HepG2 (cell line): ENCODE results near the gene MXD3. TPM values are rescaled to one million over a fixed set of nuclear protein-coding genes. Genes with fewer than 3 reads are reported as not detected.

Source experiments
- BHLHE40 ChIP-seq: IDR thresholded peaks from 2 replicates; pipeline ENCODE4 v1.6.1; 2011; ENCODE audit warnings: low read length, improper control_type of control experiment
- BRD4 ChIP-seq: sonication (generic); formaldehyde crosslinking; IDR thresholded peaks from 2 replicates; pipeline ENCODE4 v1.4.0; 2020; ENCODE audit warnings: missing genetic modification reagents
- DBP ChIP-seq: sonication (generic); formaldehyde crosslinking; IDR thresholded peaks from 2 replicates; pipeline ENCODE4 v1.4.0; 2020; ENCODE audit warnings: missing genetic modification reagents; ENCODE audit errors: not compliant biosample characterization
- DMAP1 ChIP-seq: IDR thresholded peaks from 2 replicates; pipeline ENCODE4 v1.6.1; 2016
- FOXO1 ChIP-seq: sonication (generic); formaldehyde crosslinking; IDR thresholded peaks from 2 replicates; pipeline ENCODE4 v1.4.0; 2020; ENCODE audit warnings: missing genetic modification reagents
- GATAD2A ChIP-seq: IDR thresholded peaks from 2 replicates; pipeline ENCODE4 v1.6.1; 2016
- HCFC1 ChIP-seq: fragments of 150-350 bp; IDR thresholded peaks from 2 replicates; pipeline ENCODE4 v1.6.1; 2014; ENCODE audit warnings: low read depth, low read length
- HMG20A ChIP-seq: IDR thresholded peaks from 2 replicates; pipeline ENCODE4 v1.6.1; 2016; ENCODE audit warnings: borderline replicate concordance
- HOXD1 ChIP-seq: sonication (generic); formaldehyde crosslinking; IDR thresholded peaks from 2 replicates; pipeline ENCODE4 v1.5.0; 2020; ENCODE audit warnings: missing genetic modification reagents
- NFIB ChIP-seq: sonication (generic); formaldehyde crosslinking; IDR thresholded peaks from 2 replicates; pipeline ENCODE4 v1.9.0; 2021; ENCODE audit warnings: missing genetic modification reagents, mild to moderate bottlenecking, borderline replicate concordance
- NRL ChIP-seq: sonication (generic); formaldehyde crosslinking; IDR thresholded peaks from 2 replicates; pipeline ENCODE4 v1.5.0; 2020; ENCODE audit warnings: missing genetic modification reagents, mild to moderate bottlenecking, moderate library complexity, borderline replicate concordance
- POGK ChIP-seq: sonication (generic); formaldehyde crosslinking; conservative IDR thresholded peaks from 2 replicates; pipeline ENCODE4 v1.8.0; 2022; ENCODE audit warnings: mild to moderate bottlenecking, moderate library complexity, missing genetic modification reagents
- POLR2AphosphoS5 ChIP-seq: IDR thresholded peaks from 2 replicates; pipeline ENCODE4 v1.6.1; 2012; ENCODE audit warnings: low read depth, low read length
- SMARCE1 ChIP-seq: fragments of 450-650 bp; IDR thresholded peaks from 2 replicates; pipeline ENCODE4 v1.6.1; 2017; ENCODE audit warnings: borderline replicate concordance
- SOX13 ChIP-seq, 3 experiments: fragments of 450-650 bp in 1 of 3; sonication (generic) in 1 of 3; formaldehyde crosslinking in 1 of 3; IDR thresholded peaks in 2 of 3; conservative IDR thresholded peaks in 1 of 3; 2 replicates each; pipeline versions ENCODE4 v1.5.0 to v1.6.1; 2016 to 2020; ENCODE audit warnings: antibody characterized with exemption in 1 of 3, mild to moderate bottlenecking in 1 of 3, missing compliant biosample characterization in 1 of 3, missing genetic modification reagents in 1 of 3, moderate library complexity in 1 of 3
- SP1 ChIP-seq, 2 experiments: fragments of 450-650 bp in 1 of 2; sonication (generic) in 1 of 2; formaldehyde crosslinking in 1 of 2; IDR thresholded peaks; 2 replicates each; pipeline versions ENCODE4 v1.4.0 to v1.6.1; 2016 to 2020; ENCODE audit warnings: missing genetic modification reagents in 1 of 2
- TFDP1 ChIP-seq: IDR thresholded peaks from 2 replicates; pipeline ENCODE4 v1.6.1; 2016; ENCODE audit warnings: missing compliant biosample characterization, missing genetic modification reagents, borderline replicate concordance
- THAP11 ChIP-seq: IDR thresholded peaks from 2 replicates; pipeline ENCODE4 v1.6.1; 2016; ENCODE audit warnings: missing biosample characterization, missing genetic modification reagents
- ZBTB42 ChIP-seq: sonication (generic); formaldehyde crosslinking; IDR thresholded peaks from 2 replicates; pipeline ENCODE4 v1.5.0; 2020; ENCODE audit warnings: mild to moderate bottlenecking, missing genetic modification reagents
- ZC3H4 ChIP-seq: sonication (generic); formaldehyde crosslinking; IDR thresholded peaks from 2 replicates; pipeline ENCODE4 v1.4.0; 2020; ENCODE audit warnings: missing genetic modification reagents, borderline replicate concordance
- ZNF10 ChIP-seq: sonication (generic); formaldehyde crosslinking; IDR thresholded peaks from 2 replicates; pipeline ENCODE4 v1.4.0; 2020; ENCODE audit warnings: mild to moderate bottlenecking, low read depth, missing genetic modification reagents, borderline replicate concordance
- ZNF230 ChIP-seq: sonication (generic); formaldehyde crosslinking; IDR thresholded peaks from 2 replicates; pipeline ENCODE4 v1.4.0; 2020; ENCODE audit warnings: mild to moderate bottlenecking, missing genetic modification reagents
- ZNF34 ChIP-seq: sonication (generic); formaldehyde crosslinking; IDR thresholded peaks from 2 replicates; pipeline ENCODE4 v1.4.0; 2020; ENCODE audit warnings: mild to moderate bottlenecking, missing genetic modification reagents, borderline replicate concordance
- ZNF766 ChIP-seq: sonication (generic); formaldehyde crosslinking; IDR thresholded peaks from 2 replicates; pipeline ENCODE4 v1.5.0; 2020; ENCODE audit warnings: missing genetic modification reagents, borderline replicate concordance
- ZNF782 ChIP-seq: sonication (generic); formaldehyde crosslinking; IDR thresholded peaks from 2 replicates; pipeline ENCODE4 v1.4.0; 2020; ENCODE audit warnings: missing genetic modification reagents, mild to moderate bottlenecking, borderline replicate concordance
- ZNF816 ChIP-seq: sonication (generic); formaldehyde crosslinking; IDR thresholded peaks from 2 replicates; pipeline ENCODE4 v1.8.0; 2022; ENCODE audit warnings: missing genetic modification reagents, mild to moderate bottlenecking, borderline replicate concordance
- ZSCAN12 ChIP-seq: sonication (generic); formaldehyde crosslinking; IDR thresholded peaks from 2 replicates; pipeline ENCODE4 v1.9.0; 2021; ENCODE audit warnings: mild to moderate bottlenecking, missing genetic modification reagents
- ZSCAN25 ChIP-seq: sonication (generic); formaldehyde crosslinking; IDR thresholded peaks from 2 replicates; pipeline ENCODE4 v1.8.0; 2022; ENCODE audit warnings: mild to moderate bottlenecking, missing genetic modification reagents
- polyA plus RNA-seq, 8 experiments: library from polyadenylated mRNA; depleted of rRNA in 3 of 8; stranded (reverse) in 7 of 8; unstranded in 1 of 8; fragments of >200 nt; fragmentation: Illumina TruSeq in 4 of 8; extraction: Trizol in 4 of 8; gene quantifications; 2 replicates each; pipeline versions ENCODE4 v1.2.1 to v1.2.3, GENCODE V29; 2011 to 2016; ENCODE audit warnings: low read depth in 4 of 8, missing spikeins in 1 of 8, mixed read lengths in 1 of 8; ENCODE audit not compliant: insufficient read depth in 1 of 8
- total RNA-seq, 5 experiments: library from RNA; depleted of rRNA; stranded (reverse); fragments of >200 nt; fragmentation: Illumina TruSeq; extraction: Trizol; gene quantifications; 2 replicates each; pipeline ENCODE4 v1.2.3, GENCODE V29; 2016; ENCODE audit warnings: low read depth in 1 of 5

Gene MXD3
- total and polyA plus RNA-seq, 2 of the 13 experiments (the other 11 are each of a cell fraction or from before 2014, with no cell fraction given): 10.5 to 12.8 TPM

- TF ChIP-seq SOX13 (IDR thresholded peaks at IDR 0.05) (no peak), SOX13 (CRISPR knock-in tag; conservative IDR thresholded peaks at IDR 0.05 in 1 of 2, IDR thresholded peaks at IDR 0.05 in 1 of 2) (no peak), ZNF10 (CRISPR knock-in tag) (no peak), SP1 (IDR thresholded peaks at IDR 0.05) (no peak), SP1 (CRISPR knock-in tag; IDR thresholded peaks at IDR 0.05) (peak; percentile 87; the same call in 1 of the 2 replicates), ZC3H4 (CRISPR knock-in tag) (no peak), FOXO1 (no peak), POGK (peak; percentile 67; the same call in 1 of the 2 replicates), ZNF766 (CRISPR knock-in tag) (0 out of 2 replicates have a peak, but pooled peaks have one; percentile 43), HOXD1 (no peak), BHLHE40 (0 out of 2 replicates have a peak, but pooled peaks have one; percentile 58), TFDP1 (CRISPR knock-in tag) (peak; percentile 99), HMG20A (CRISPR knock-in tag) (no peak), GATAD2A (no peak), DBP (CRISPR knock-in tag) (no peak), ZSCAN12 (CRISPR knock-in tag) (no peak), NFIB (no peak), NRL (CRISPR knock-in tag) (no peak), ZBTB42 (0 out of 2 replicates have a peak, but pooled peaks have one; percentile 34), ZSCAN25 (CRISPR knock-in tag) (no peak), POLR2AphosphoS5 (no peak), ZNF230 (0 out of 2 replicates have a peak, but pooled peaks have one; percentile 57), THAP11 (CRISPR knock-in tag) (no peak), ZNF782 (CRISPR knock-in tag) (no peak), DMAP1 (CRISPR knock-in tag) (peak; percentile 89), BRD4 (CRISPR knock-in tag) (no peak), SMARCE1 (no peak), ZNF816 (CRISPR knock-in tag) (peak; percentile 74), ZNF34 (no peak), HCFC1 (no peak)
Measured at GRCh38 chr5:177311723-177312648, at the start of gene MXD3 (continued).
